WTC11 (cell line): ENCODE measurements around the gene NUP93.

ENCODE experiments used
- GABPB1 ChIP-seq: sonication (generic); formaldehyde crosslinking; IDR thresholded peaks from 2 replicates; pipeline ENCODE4 v1.8.1; 2023; ENCODE audit warnings: mild to moderate bottlenecking, missing genetic modification reagents
- IRF2 ChIP-seq: sonication (generic); formaldehyde crosslinking; IDR thresholded peaks from 2 replicates; pipeline ENCODE4 v1.8.0; 2022; ENCODE audit warnings: low read depth, missing genetic modification reagents, borderline replicate concordance
- MYBL2 ChIP-seq: sonication (generic); formaldehyde crosslinking; IDR thresholded peaks from 2 replicates; pipeline ENCODE4 v1.8.1; 2023; ENCODE audit warnings: mild to moderate bottlenecking, moderate library complexity, missing genetic modification reagents
- SP1 ChIP-seq: sonication (generic); formaldehyde crosslinking; conservative IDR thresholded peaks from 2 replicates; pipeline ENCODE4 v1.8.1; 2022; ENCODE audit warnings: missing genetic modification reagents
- TEAD4 ChIP-seq: sonication (generic); formaldehyde crosslinking; IDR thresholded peaks from 2 replicates; pipeline ENCODE4 v1.8.0; 2022; ENCODE audit warnings: mild to moderate bottlenecking, missing genetic modification reagents
- TP53 ChIP-seq: sonication (generic); formaldehyde crosslinking; IDR thresholded peaks from 2 replicates; pipeline ENCODE4 v1.8.1; 2023; ENCODE audit warnings: mild to moderate bottlenecking, missing genetic modification reagents
- ZBTB21 ChIP-seq: sonication (generic); formaldehyde crosslinking; IDR thresholded peaks from 2 replicates; pipeline ENCODE4 v1.8.1; 2023; ENCODE audit warnings: mild to moderate bottlenecking, missing genetic modification reagents, borderline replicate concordance
- ZNF232 ChIP-seq: sonication (generic); formaldehyde crosslinking; IDR thresholded peaks from 2 replicates; pipeline ENCODE4 v1.8.0; 2022; ENCODE audit warnings: mild to moderate bottlenecking, missing genetic modification reagents
- TF ChIP-seq, protein P1 (sequence below): sonication (generic); formaldehyde crosslinking; IDR thresholded peaks from 2 replicates; pipeline ENCODE4 v1.8.0; 2022; ENCODE audit warnings: mild to moderate bottlenecking, missing genetic modification reagents
- TF ChIP-seq, protein P2 (sequence below): fragments of 200-600 bp; IDR thresholded peaks from 2 replicates; pipeline ENCODE4 v1.8.0; 2022; ENCODE audit warnings: antibody characterized with exemption
- TF ChIP-seq, protein P3 (sequence below): sonication (generic); formaldehyde crosslinking; IDR thresholded peaks from 2 replicates; pipeline ENCODE4 v1.8.1; 2022; ENCODE audit warnings: missing genetic modification reagents, borderline replicate concordance
- TF ChIP-seq, protein P4 (sequence below): fragments of 250-450 bp; sonication (Bioruptor Pico); IDR thresholded peaks from 2 replicates; pipeline ENCODE4 v1.9.0; 2021; ENCODE audit warnings: mild to moderate bottlenecking, borderline replicate concordance
- TF ChIP-seq, protein P5 (sequence below): fragments of 250-450 bp; sonication (Bioruptor Pico); IDR thresholded peaks from 2 replicates; pipeline ENCODE4 v2.1.2; 2022; ENCODE audit warnings: mild to moderate bottlenecking, moderate library complexity

DNA sequence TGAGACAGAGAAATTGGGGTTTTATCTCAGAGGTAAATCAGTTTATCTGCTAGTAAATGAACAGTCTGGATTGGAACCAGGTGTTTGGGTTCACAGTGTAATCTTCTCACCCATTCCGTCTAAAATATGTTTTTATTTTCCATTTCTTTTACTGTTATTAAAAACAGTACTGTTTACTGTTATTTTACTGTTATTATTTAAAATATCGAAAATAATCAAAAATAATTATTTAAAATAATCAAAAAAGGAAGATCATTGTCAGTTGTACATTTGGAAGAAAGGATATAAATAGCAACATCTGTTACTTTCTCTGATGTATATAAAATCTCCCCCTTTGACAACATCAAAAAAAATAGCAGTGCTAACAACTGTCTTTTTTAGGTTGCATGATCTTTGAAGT lies 11.5 kb downstream of the NUP93 start:
- TF ChIP-seq, protein P1, sequence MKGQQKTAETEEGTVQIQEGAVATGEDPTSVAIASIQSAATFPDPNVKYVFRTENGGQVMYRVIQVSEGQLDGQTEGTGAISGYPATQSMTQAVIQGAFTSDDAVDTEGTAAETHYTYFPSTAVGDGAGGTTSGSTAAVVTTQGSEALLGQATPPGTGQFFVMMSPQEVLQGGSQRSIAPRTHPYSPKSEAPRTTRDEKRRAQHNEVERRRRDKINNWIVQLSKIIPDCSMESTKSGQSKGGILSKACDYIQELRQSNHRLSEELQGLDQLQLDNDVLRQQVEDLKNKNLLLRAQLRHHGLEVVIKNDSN (CRISPR knock-in tag): no peak
- TF ChIP-seq, protein P2, sequence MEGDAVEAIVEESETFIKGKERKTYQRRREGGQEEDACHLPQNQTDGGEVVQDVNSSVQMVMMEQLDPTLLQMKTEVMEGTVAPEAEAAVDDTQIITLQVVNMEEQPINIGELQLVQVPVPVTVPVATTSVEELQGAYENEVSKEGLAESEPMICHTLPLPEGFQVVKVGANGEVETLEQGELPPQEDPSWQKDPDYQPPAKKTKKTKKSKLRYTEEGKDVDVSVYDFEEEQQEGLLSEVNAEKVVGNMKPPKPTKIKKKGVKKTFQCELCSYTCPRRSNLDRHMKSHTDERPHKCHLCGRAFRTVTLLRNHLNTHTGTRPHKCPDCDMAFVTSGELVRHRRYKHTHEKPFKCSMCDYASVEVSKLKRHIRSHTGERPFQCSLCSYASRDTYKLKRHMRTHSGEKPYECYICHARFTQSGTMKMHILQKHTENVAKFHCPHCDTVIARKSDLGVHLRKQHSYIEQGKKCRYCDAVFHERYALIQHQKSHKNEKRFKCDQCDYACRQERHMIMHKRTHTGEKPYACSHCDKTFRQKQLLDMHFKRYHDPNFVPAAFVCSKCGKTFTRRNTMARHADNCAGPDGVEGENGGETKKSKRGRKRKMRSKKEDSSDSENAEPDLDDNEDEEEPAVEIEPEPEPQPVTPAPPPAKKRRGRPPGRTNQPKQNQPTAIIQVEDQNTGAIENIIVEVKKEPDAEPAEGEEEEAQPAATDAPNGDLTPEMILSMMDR: no peak
- TF ChIP-seq MYBL2 (CRISPR knock-in tag) (no peak), GABPB1 (CRISPR knock-in tag) (no peak), ZBTB21 (CRISPR knock-in tag) (no peak), TP53 (CRISPR knock-in tag) (no peak), ZNF232 (CRISPR knock-in tag) (no peak), TEAD4 (CRISPR knock-in tag) (no peak), IRF2 (no peak), SP1 (CRISPR knock-in tag) (no peak)
- TF ChIP-seq, protein P3, sequence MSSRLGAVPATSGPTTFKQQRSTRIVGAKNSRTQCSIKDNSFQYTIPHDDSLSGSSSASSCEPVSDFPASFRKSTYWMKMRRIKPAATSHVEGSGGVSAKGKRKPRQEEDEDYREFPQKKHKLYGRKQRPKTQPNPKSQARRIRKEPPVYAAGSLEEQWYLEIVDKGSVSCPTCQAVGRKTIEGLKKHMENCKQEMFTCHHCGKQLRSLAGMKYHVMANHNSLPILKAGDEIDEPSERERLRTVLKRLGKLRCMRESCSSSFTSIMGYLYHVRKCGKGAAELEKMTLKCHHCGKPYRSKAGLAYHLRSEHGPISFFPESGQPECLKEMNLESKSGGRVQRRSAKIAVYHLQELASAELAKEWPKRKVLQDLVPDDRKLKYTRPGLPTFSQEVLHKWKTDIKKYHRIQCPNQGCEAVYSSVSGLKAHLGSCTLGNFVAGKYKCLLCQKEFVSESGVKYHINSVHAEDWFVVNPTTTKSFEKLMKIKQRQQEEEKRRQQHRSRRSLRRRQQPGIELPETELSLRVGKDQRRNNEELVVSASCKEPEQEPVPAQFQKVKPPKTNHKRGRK (CRISPR knock-in tag): no peak
- TF ChIP-seq, protein P4, sequence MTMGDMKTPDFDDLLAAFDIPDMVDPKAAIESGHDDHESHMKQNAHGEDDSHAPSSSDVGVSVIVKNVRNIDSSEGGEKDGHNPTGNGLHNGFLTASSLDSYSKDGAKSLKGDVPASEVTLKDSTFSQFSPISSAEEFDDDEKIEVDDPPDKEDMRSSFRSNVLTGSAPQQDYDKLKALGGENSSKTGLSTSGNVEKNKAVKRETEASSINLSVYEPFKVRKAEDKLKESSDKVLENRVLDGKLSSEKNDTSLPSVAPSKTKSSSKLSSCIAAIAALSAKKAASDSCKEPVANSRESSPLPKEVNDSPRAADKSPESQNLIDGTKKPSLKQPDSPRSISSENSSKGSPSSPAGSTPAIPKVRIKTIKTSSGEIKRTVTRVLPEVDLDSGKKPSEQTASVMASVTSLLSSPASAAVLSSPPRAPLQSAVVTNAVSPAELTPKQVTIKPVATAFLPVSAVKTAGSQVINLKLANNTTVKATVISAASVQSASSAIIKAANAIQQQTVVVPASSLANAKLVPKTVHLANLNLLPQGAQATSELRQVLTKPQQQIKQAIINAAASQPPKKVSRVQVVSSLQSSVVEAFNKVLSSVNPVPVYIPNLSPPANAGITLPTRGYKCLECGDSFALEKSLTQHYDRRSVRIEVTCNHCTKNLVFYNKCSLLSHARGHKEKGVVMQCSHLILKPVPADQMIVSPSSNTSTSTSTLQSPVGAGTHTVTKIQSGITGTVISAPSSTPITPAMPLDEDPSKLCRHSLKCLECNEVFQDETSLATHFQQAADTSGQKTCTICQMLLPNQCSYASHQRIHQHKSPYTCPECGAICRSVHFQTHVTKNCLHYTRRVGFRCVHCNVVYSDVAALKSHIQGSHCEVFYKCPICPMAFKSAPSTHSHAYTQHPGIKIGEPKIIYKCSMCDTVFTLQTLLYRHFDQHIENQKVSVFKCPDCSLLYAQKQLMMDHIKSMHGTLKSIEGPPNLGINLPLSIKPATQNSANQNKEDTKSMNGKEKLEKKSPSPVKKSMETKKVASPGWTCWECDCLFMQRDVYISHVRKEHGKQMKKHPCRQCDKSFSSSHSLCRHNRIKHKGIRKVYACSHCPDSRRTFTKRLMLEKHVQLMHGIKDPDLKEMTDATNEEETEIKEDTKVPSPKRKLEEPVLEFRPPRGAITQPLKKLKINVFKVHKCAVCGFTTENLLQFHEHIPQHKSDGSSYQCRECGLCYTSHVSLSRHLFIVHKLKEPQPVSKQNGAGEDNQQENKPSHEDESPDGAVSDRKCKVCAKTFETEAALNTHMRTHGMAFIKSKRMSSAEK (CRISPR knock-in tag): no peak
- TF ChIP-seq, protein P5, sequence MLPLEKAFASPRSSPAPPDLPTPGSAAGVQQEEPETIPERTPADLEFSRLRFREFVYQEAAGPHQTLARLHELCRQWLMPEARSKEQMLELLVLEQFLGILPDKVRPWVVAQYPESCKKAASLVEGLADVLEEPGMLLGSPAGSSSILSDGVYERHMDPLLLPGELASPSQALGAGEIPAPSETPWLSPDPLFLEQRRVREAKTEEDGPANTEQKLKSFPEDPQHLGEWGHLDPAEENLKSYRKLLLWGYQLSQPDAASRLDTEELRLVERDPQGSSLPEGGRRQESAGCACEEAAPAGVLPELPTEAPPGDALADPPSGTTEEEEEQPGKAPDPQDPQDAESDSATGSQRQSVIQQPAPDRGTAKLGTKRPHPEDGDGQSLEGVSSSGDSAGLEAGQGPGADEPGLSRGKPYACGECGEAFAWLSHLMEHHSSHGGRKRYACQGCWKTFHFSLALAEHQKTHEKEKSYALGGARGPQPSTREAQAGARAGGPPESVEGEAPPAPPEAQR (CRISPR knock-in tag): no peak
